Ascending aorta (tissue), 2 donors: ENCODE data around the gene FBXO34. TPM values are rescaled to one million over a fixed set of nuclear protein-coding genes. Genes with fewer than 3 reads are reported as not detected.

Experiments used
- DNase-seq, 2 donors: peaks; one replicate each; pipeline ENCODE4 v3.0.0-alpha.2; 2019; ENCODE audit warnings: low spot score in 2 of 2
- H3K27ac ChIP-seq, 2 donors: fragments of 200-600 bp; sonication (generic); one replicate each; pipeline ENCODE4 v1.5.1; 2016 to 2017; ENCODE audit warnings: mild to moderate bottlenecking in 1 of 2
- H3K27me3 ChIP-seq: fragments of 200-600 bp; sonication (generic); one replicate; pipeline ENCODE4 v1.5.1; 2017
- H3K36me3 ChIP-seq, 2 donors: fragments of 200-600 bp; sonication (generic); one replicate each; pipeline ENCODE4 v1.5.1; 2016
- H3K4me1 ChIP-seq, 2 donors: fragments of 200-600 bp; sonication (generic); one replicate each; pipeline ENCODE4 v1.5.1; 2016 to 2017; ENCODE audit warnings: mild to moderate bottlenecking in 1 of 2
- H3K4me3 ChIP-seq, 2 donors: fragments of 200-600 bp; sonication (generic); one replicate each; pipeline ENCODE4 v1.5.1; 2016 to 2017; ENCODE audit warnings: mild to moderate bottlenecking in 1 of 2
- H3K9me3 ChIP-seq, 2 donors: fragments of 200-600 bp; sonication (generic); one replicate each; pipeline ENCODE4 v1.5.1; 2016
- intact Hi-C: fragments of 100-400 bp; cut with DNase I; formaldehyde crosslinking; loops from one replicate; pipeline ENCODE4 v1.15.1; 2023
- total RNA-seq: library from RNA; depleted of rRNA; stranded (reverse); fragments of >200 nt; gene quantifications from one replicate; pipeline ENCODE4 v1.1.0, GENCODE V29; 2016
- TF ChIP-seq, protein P1 (sequence below), 3 experiments: fragments of 200-600 bp in 2 of 3; fragments of 450-650 bp in 1 of 3; sonication (generic) in 2 of 3; IDR thresholded peaks; one replicate each; pipeline ENCODE4 v1.5.1; 2016 to 2019; ENCODE audit warnings: antibody characterized with exemption in 3 of 3, mild to moderate bottlenecking in 1 of 3, moderate library complexity in 1 of 3

Gene FBXO34
- total RNA-seq, 1 donor from 2014 or later: 18.0 TPM

DNA sequence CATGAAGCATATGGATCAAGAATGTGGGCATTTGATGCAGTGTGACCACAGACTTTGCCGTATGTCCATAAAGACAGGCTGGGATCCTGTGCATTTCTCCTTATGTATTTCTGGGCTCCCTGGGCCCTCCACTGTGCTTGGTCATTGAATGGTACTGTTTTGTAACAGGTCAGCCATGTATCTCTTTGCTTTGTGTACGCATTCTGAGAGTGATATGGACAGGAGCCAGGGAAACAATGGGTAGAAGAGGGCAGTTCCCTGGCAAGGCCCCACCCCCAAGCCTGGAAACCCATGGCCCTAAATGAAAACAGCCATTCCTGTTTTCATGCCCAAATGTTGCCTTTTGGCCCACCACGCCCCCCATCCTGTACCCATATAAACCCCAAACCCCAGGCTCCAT lies 15.2 kb upstream of the FBXO34 start:
- Histone ChIP-seq H3K27ac (no peak overlapping the region), H3K4me3 (no peak overlapping the region), H3K27me3 (no peaks in the 10 kb centered on the region), H3K9me3 (no peaks in the 10 kb centered on the region), H3K4me1 (no peaks in the 10 kb centered on the region), H3K36me3 (no peaks in the 10 kb centered on the region)
- intact Hi-C loops: no loop called here
- no peak for DNase-seq
- TF ChIP-seq, protein P1, sequence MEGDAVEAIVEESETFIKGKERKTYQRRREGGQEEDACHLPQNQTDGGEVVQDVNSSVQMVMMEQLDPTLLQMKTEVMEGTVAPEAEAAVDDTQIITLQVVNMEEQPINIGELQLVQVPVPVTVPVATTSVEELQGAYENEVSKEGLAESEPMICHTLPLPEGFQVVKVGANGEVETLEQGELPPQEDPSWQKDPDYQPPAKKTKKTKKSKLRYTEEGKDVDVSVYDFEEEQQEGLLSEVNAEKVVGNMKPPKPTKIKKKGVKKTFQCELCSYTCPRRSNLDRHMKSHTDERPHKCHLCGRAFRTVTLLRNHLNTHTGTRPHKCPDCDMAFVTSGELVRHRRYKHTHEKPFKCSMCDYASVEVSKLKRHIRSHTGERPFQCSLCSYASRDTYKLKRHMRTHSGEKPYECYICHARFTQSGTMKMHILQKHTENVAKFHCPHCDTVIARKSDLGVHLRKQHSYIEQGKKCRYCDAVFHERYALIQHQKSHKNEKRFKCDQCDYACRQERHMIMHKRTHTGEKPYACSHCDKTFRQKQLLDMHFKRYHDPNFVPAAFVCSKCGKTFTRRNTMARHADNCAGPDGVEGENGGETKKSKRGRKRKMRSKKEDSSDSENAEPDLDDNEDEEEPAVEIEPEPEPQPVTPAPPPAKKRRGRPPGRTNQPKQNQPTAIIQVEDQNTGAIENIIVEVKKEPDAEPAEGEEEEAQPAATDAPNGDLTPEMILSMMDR (IDR thresholded peaks at IDR 0.05): no peak

DNA sequence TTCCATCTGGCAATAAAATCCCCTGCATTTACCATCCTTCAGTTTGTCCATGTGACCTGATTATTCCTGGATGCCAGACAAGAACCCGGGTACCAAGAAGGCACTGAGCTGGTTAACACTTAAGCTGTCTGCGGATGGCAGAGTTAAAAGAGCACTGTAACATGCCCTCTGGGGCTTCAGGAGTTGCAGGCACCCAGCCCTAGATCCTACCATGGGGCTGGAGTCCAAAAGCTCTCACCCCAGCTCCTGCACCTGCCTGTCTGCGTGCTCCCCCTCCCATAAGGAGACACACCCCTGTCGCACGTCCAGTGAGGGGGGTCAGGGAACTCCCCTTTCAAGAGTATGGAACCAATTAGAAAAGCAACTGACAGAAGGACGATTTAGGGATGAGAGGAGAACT lies 14.6 kb upstream of the FBXO34 start:
- TF ChIP-seq, protein P1 (IDR thresholded peaks at IDR 0.05): no peak
- H3K27me3 ChIP-seq: no peaks in the 10 kb centered on the region

DNA sequence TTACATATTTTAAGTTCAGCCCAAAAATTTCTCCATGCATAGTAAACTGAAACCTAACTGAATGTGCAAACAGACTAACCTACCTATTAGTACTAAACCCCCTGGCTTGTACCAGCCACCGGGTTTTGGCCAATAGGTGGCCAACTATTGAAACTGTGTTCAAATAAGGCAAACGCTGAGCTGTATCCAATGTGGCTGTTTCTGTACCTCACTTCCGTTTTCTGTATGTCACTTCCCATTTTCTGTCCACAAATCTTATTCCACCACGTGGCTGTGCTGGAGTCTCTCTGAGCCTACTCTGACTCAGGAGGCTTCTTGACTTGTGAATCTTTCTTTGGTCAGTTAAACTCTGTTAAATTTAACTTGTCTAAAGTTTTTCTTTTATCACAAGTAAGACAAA lies 6.0 kb upstream of the FBXO34 start:
- Histone ChIP-seq H3K4me1 (peaks cover 0 to 9% of the 10 kb centered on the region in 2 donors), H3K4me3 (no peak overlapping the region), H3K36me3 (no peaks in the 10 kb centered on the region), H3K9me3 (no peaks in the 10 kb centered on the region), H3K27me3 (no peaks in the 10 kb centered on the region), H3K27ac (no peak overlapping the region)
- TF ChIP-seq, protein P1 (IDR thresholded peaks at IDR 0.05): no peak
- intact Hi-C loops: no loop called here
- DNase-seq: no peak

More for the DNA sequence above, 14.6 kb upstream of the FBXO34 start:
- Histone ChIP-seq H3K27ac (no peak overlapping the region), H3K4me1 (no peaks in the 10 kb centered on the region), H3K9me3 (no peaks in the 10 kb centered on the region), H3K36me3 (no peaks in the 10 kb centered on the region), H3K4me3 (no peak overlapping the region)
- DNase-seq: no peak
- intact Hi-C loops: no loop called here

DNA sequence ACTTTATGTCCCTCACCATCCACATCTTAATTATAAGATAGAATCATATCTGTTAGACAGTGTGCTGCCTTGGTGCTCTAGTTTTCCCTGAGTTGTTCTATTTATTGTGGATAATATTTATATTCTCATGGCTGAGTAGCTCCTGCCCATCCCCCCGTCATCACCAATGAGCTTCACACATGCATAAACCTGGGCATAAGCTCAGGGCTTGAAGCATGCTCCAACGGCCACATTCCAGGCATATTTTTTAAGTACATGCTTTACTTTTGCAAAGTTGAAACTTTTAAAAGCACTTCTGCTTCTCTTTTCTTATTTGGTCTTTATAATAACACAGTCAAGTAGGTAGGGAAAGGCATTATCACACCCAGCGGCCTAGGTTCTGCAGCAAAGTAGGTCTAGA lies 3.4 kb upstream of the FBXO34 start:
- H3K27me3 ChIP-seq: no peaks in the 10 kb centered on the region
- H3K4me3 ChIP-seq: no peak overlapping the region
- peaks cover 0 to 9% of the 10 kb centered on the region in 2 donors for H3K4me1 ChIP-seq
- H3K36me3 ChIP-seq: no peaks in the 10 kb centered on the region
- TF ChIP-seq, protein P1 (IDR thresholded peaks at IDR 0.05): no peak
- H3K27ac ChIP-seq: peak overlapping the region; percentile 6 to 26
- no peaks in the 10 kb centered on the region for H3K9me3 ChIP-seq
- no peak for DNase-seq
- intact Hi-C loops: no loop called here

DNA sequence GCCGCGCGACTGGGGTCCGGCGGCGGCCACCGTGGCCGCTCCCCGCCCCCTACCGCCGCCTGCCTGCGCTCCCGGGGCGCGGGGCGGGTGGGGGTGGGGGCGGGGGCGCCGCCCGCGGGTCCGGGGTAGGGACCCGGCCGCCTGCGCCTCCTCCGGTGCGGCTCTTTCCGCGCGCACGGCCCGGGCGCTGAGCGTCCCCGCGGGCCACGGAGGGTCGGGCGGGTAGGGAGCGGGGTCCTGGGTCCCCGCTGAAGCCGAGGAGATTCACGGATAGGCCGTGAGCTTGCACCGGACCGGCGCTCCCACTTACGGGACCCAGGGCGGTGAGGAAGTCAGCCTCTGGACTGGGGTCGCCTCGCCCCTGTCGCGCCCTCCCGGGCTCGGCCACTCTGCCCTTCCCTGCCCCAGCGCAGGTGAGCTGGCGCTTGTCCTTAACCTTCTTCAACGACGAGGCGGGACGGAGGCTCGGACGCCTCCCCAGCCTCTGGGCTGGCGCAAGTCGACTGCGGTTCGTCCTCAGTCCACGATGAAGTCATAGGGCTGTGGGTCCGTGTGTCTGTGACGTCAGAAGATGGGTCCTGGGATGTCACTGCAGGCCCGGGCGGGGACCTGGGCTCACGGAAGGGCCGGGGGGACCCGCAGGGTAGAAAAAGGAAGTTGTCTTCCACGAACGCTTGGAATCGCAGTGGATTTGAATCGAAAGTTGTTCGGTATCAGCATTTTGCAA lies 514 bp downstream of the FBXO34 start:
- intact Hi-C loops: loop anchor here (1.0 to 10.0 kb wide), 6 partner anchors 79 to 313 kb away; partner anchors contain the start of genes ATG14, DLGAP5, KTN1 and MAPK1IP1L
- no peaks in the 10 kb centered on the region for H3K27me3 ChIP-seq
- peak; percentile 49 to 87 for DNase-seq
- no peaks in the 10 kb centered on the region for H3K36me3 ChIP-seq
- H3K9me3 ChIP-seq: no peaks in the 10 kb centered on the region
- peak overlapping the region; percentile 80 to 90 for H3K27ac ChIP-seq
- TF ChIP-seq, protein P1 (IDR thresholded peaks at IDR 0.05): no peak
- H3K4me3 ChIP-seq: peak overlapping the region; percentile 89 to 90
- peaks cover 0 to 20% of the 10 kb centered on the region in 2 donors for H3K4me1 ChIP-seq
